Ishikawa (cell line): Measurements from ENCODE around the gene PTPN7.
A peak's percentile ranks its signal among the peaks of the same experiment; 100 is the strongest.

Experiments used
- CEBPB ChIP-seq: IDR thresholded peaks from 2 replicates; pipeline ENCODE4 v1.6.1; 2012
- CREB1 ChIP-seq: IDR thresholded peaks from 2 replicates; pipeline ENCODE4 v1.6.1; 2012; ENCODE audit warnings: low read depth
- EGR1 ChIP-seq: IDR thresholded peaks from 2 replicates; pipeline ENCODE4 v1.6.1; 2012
- EP300 ChIP-seq: IDR thresholded peaks from 2 replicates; pipeline ENCODE4 v1.6.1; 2012; ENCODE audit warnings: borderline replicate concordance
- FOXM1 ChIP-seq: IDR thresholded peaks from 2 replicates; pipeline ENCODE4 v1.6.1; 2012; ENCODE audit warnings: low read depth, borderline replicate concordance
- NFIC ChIP-seq: IDR thresholded peaks from 2 replicates; pipeline ENCODE4 v1.6.1; 2012
- RAD21 ChIP-seq: IDR thresholded peaks from 2 replicates; pipeline ENCODE4 v1.6.1; 2012; ENCODE audit warnings: low read depth
- TAF1 ChIP-seq: IDR thresholded peaks from 2 replicates; pipeline ENCODE4 v1.6.1; 2012; ENCODE audit warnings: low read depth, mild to moderate bottlenecking
- TCF12 ChIP-seq: IDR thresholded peaks from 2 replicates; pipeline ENCODE4 v1.6.1; 2012; ENCODE audit warnings: low read depth
- TEAD4 ChIP-seq: IDR thresholded peaks from 2 replicates; pipeline ENCODE4 v1.6.1; 2012
- YY1 ChIP-seq: IDR thresholded peaks from 2 replicates; pipeline ENCODE4 v1.6.1; 2012; ENCODE audit warnings: low read depth
- ZBTB7A ChIP-seq: IDR thresholded peaks from 2 replicates; pipeline ENCODE4 v1.6.1; 2012; ENCODE audit warnings: low read depth
- TF ChIP-seq, protein P1 (sequence below): IDR thresholded peaks from 2 replicates; pipeline ENCODE4 v1.6.1; 2012
- TF ChIP-seq, protein P2 (sequence below): IDR thresholded peaks from 2 replicates; pipeline ENCODE4 v1.6.1; 2012
- TF ChIP-seq, protein P3 (sequence below): IDR thresholded peaks from 2 replicates; pipeline ENCODE4 v1.6.1; 2012; ENCODE audit warnings: low read depth, mild to moderate bottlenecking

The PTPN7 gene

DNA sequence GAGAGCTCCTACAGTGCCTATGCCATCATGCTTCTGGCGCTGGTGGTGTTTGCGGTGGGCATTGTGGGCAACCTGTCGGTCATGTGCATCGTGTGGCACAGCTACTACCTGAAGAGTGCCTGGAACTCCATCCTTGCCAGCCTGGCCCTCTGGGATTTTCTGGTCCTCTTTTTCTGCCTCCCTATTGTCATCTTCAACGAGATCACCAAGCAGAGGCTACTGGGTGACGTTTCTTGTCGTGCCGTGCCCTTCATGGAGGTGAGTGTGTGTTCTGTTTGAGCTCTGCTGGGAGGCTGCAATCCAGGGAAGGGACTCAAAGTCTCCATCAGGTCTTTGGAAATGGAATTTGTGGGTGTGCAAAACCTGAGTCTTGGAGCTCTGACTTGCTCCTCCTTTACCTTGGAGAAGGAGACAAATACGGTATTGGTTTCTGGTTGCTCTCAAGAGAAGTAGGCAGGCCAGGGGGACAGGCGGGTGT is 37.0 kb downstream of the PTPN7 start:
- no peak for TF ChIP-seq EGR1
- TF ChIP-seq CEBPB = no peak
- TF ChIP-seq, protein P1, sequence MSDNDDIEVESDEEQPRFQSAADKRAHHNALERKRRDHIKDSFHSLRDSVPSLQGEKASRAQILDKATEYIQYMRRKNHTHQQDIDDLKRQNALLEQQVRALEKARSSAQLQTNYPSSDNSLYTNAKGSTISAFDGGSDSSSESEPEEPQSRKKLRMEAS = no peak
- TF ChIP-seq YY1 = no peak
- no peak for TF ChIP-seq TEAD4
- no peak for TF ChIP-seq TCF12
- no peak for TF ChIP-seq ZBTB7A
- TF ChIP-seq TAF1 = no peak
- no peak for TF ChIP-seq CREB1
- no peak for TF ChIP-seq EP300
- TF ChIP-seq, protein P2, sequence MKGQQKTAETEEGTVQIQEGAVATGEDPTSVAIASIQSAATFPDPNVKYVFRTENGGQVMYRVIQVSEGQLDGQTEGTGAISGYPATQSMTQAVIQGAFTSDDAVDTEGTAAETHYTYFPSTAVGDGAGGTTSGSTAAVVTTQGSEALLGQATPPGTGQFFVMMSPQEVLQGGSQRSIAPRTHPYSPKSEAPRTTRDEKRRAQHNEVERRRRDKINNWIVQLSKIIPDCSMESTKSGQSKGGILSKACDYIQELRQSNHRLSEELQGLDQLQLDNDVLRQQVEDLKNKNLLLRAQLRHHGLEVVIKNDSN = no peak
- TF ChIP-seq RAD21 = no peak
- TF ChIP-seq FOXM1 = no peak
- TF ChIP-seq, protein P3, sequence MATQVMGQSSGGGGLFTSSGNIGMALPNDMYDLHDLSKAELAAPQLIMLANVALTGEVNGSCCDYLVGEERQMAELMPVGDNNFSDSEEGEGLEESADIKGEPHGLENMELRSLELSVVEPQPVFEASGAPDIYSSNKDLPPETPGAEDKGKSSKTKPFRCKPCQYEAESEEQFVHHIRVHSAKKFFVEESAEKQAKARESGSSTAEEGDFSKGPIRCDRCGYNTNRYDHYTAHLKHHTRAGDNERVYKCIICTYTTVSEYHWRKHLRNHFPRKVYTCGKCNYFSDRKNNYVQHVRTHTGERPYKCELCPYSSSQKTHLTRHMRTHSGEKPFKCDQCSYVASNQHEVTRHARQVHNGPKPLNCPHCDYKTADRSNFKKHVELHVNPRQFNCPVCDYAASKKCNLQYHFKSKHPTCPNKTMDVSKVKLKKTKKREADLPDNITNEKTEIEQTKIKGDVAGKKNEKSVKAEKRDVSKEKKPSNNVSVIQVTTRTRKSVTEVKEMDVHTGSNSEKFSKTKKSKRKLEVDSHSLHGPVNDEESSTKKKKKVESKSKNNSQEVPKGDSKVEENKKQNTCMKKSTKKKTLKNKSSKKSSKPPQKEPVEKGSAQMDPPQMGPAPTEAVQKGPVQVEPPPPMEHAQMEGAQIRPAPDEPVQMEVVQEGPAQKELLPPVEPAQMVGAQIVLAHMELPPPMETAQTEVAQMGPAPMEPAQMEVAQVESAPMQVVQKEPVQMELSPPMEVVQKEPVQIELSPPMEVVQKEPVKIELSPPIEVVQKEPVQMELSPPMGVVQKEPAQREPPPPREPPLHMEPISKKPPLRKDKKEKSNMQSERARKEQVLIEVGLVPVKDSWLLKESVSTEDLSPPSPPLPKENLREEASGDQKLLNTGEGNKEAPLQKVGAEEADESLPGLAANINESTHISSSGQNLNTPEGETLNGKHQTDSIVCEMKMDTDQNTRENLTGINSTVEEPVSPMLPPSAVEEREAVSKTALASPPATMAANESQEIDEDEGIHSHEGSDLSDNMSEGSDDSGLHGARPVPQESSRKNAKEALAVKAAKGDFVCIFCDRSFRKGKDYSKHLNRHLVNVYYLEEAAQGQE = no peak
- no peak for TF ChIP-seq NFIC

DNA sequence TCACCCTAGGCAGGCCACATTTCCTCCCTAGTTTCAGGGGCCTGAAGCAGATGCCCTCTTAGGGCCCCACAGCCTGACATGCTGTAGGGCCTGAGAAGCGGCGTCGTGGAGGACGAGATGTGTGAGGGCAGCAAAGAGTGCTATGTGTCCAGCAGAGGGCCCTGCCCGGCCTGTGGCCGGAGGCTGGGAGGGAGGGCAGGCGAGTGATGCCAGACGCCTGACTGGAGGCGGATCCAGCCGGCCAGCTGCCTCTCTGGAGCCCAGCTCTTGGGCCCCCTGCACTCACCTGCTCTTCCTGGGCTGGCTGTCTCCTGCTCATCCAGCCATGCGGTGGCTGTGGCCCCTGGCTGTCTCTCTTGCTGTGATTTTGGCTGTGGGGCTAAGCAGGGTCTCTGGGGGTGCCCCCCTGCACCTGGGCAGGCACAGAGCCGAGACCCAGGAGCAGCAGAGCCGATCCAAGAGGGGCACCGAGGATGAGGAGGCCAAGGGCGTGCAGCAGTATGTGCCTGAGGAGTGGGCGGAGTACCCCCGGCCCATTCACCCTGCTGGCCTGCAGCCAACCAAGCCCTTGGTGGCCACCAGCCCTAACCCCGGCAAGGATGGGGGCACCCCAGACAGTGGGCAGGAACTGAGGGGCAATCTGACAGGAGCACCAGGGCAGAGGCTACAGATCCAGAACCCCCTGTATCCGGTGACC is 37.6 kb downstream of the PTPN7 start, which contains the start of gene GPR37L1:
Gene GPR37L1 (plus strand): TSS at position 279 of the 697 bp plus-strand sequence. CDS start 47 bp downstream, at position 326.
- TF ChIP-seq EGR1 = no peak
- peak; percentile 63 for TF ChIP-seq RAD21
- TF ChIP-seq, protein P1 = peak; percentile 64
- no peak for TF ChIP-seq FOXM1

DNA sequence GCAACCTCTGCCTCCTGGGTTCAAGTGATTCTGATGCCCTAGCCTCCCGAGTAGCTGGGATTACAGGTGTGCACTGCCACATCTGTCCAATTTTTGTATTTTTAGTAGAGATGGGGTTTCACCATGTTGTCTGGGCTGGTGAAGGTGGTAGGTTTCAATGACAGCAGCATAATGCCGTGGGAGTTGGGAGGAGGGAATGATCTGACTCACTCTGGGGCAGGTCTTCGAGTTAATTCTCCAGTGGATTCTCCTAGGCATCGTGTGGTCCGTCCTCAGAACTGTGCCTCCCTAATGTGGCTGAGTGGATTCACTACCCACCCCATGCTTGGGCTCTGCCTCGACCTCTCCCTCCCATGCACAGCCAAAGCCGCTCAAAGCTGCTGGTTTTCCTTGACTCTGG is 39.4 kb downstream of the PTPN7 start:
- no peak for TF ChIP-seq FOXM1
- TF ChIP-seq CREB1 = no peak
- TF ChIP-seq RAD21 = no peak
- no peak for TF ChIP-seq TEAD4
- TF ChIP-seq TAF1 = no peak
- TF ChIP-seq EP300 = no peak
- TF ChIP-seq, protein P2 = no peak

DNA sequence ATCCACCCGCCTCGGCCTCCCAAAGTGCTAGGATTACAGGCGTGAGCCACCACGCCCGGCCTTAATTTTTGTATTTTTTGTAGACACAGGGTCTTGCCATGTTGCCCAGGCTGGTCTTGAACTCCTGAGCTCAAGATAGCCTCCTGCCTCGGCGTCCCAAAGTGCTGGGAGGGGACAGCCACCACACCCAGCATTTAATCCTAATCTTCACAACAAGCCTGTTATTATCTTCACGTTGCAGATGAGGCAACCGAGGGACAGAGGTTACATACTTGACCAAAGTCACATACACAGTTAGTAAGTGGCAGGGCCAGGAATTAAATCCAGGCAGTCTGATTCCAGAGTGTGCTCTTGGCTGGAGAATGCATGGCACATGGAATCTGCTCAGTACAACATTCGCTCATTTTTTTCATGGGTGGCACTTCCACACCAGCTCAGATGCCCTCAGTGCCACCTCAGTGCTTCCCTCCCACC is 42.5 kb downstream of the PTPN7 start:
- TF ChIP-seq EP300 (no peak), TAF1 (no peak), CREB1 (no peak), EGR1 (no peak), ZBTB7A (no peak), TEAD4 (no peak), RAD21 (no peak), TCF12 (no peak), FOXM1 (no peak), NFIC (no peak), YY1 (no peak), CEBPB (no peak)
- TF ChIP-seq, protein P2 = no peak
- TF ChIP-seq, protein P1 = no peak
- TF ChIP-seq, protein P3 = no peak

DNA sequence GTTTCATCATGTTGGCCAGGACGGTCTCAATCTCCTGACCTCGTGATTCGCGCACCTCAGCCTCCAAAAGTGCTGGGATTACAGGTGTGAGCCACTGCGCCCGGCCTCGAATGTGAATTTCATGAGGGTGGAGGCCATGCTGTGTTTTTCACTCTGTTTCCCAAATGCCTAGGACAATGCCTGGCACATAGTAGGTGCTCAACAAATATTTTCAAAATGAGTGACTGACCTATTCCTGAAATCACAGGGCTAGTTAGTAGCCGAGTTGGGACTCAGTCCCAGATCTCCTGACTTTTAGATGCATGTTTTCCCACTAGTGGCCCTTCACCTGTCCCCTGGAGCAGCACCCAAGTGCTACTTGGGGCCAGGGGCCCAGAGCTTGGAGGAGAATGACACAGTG is 44.1 kb downstream of the PTPN7 start:
- TF ChIP-seq CREB1 (no peak), RAD21 (no peak), EGR1 (no peak)
